Myometrial cell (primary cell): ENCODE results near the gene CCT2. TPM values are rescaled to one million over a fixed set of nuclear protein-coding genes. Genes with fewer than 3 reads are reported as not detected.

ENCODE experiments used
- total RNA-seq: library from RNA; depleted of rRNA; stranded (reverse); fragments of >200 nt; gene quantifications from 2 replicates; pipeline ENCODE4 v1.2.3, GENCODE V29; 2015

Gene CCT2
- total RNA-seq: 205 and 242 TPM in 2 replicates

DNA sequence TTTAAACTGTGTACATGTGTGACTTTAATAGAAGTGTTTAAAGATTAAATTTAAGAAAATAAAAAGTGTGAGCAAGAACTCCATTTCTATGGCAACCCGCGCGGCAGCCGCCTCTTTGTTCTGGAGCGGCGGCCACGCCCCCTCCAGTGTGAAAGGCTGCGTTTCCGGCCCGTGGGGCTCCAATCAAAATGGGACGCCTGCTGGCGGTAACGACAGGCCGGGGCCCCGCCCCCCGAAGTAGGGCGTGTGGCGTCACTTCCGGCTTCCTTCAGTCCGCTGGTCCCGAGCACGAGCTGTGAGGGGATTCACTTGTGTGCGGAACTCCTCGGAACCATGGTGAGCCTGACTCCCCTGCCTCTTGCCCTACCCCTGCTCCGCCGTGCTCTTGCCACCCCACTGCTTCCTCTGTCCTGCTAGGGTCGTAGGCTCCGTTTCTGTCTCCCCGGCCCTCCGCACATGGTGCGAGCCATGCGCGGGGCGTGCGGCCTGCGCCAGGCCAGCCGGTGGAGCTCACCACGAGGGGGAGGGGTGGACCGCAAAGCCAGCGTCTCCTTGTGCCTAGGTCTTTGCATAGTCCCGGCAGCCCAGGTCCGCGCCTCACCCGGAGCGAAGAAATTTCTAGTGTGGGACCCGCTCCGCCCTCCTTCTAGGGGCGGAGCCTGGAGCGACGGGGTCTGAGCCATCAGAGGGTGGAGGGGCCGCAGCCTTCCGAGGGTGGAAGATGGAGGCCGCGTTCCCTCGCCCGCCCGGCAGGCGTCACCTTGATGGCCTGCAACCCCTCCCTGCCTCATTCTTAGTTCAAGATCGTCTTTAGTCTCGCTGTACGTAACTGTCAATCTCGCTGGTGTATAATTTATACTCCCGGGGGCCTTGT, at the start of gene CCT2:
Gene CCT2 (plus strand): TSS at position 271 of the 874 bp plus-strand sequence. CDS start 63 bp downstream, at position 334.

DNA sequence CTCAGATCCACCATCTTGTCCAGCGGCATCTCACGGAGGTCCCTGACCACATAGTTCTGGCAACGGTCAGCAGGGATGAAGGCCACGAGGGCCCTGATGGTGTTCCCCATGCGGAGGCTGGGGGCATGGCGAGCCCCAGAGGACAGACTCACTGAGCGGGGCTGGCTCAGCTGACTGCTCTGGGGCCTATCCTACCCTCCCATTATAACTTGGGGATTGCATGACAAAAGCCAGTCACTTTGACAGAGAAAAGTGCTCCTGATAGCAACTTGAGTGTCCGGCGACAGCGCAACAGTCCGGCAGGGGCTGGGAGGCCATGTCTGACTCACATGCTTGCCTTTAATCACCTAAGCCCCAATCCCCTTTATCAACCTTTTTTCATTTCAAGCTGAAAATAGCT, 25.5 kb downstream of the CCT2 start, which contains the start of gene LRRC10:
Gene LRRC10 (minus strand): TSS at position 179 of the 400 bp plus-strand sequence. CDS start 69 bp downstream, at position 110.

Other genes with a start within 250 kb of the CCT2 start
- gene LYZ, start 237.1 kb upstream of the CCT2 start, total RNA-seq: not detected in 2 replicates
- gene YEATS4, start 225.7 kb upstream of the CCT2 start, total RNA-seq: 10.7 and 21.8 TPM in 2 replicates
- 23.6 and 25.0 TPM in 2 replicates for gene FRS2, start 115.1 kb upstream of the CCT2 start, total RNA-seq
- gene LRRC10, start 25.4 kb downstream of the CCT2 start, total RNA-seq: not detected in 2 replicates
- not detected in 2 replicates for gene BEST3, start 113.8 kb downstream of the CCT2 start, total RNA-seq
- gene RAB3IP, start 153.4 kb downstream of the CCT2 start, total RNA-seq: 2.3 and 5.2 TPM in 2 replicates
- gene MYRFL, start 239.8 kb downstream of the CCT2 start, total RNA-seq: not detected in 2 replicates